Measurements from ENCODE around the gene MINDY4.

The MINDY4 gene

GRCh38 chr7:30754315-30754877 is 16.8 kb upstream of the MINDY4 start:
- no peaks in the 10 kb centered on the region for H3K9me3 Mint-ChIP-seq
- no peaks in the 10 kb centered on the region for H3K4me1 Mint-ChIP-seq
- DNase-seq (ENCODE audit: low spot score in 2 of 2), result no peak
- H3K27ac Mint-ChIP-seq, result no peak overlapping the region
- ATAC-seq, result no peak
- H3K36me3 Mint-ChIP-seq, result no peaks in the 10 kb centered on the region
- no peak overlapping the region for H3K4me3 Mint-ChIP-seq

GRCh38 chr7:30755384-30756154 is 15.6 kb upstream of the MINDY4 start:
- Mint-ChIP-seq H3K9me3 (no peaks in the 10 kb centered on the region), H3K4me1 (no peaks in the 10 kb centered on the region), H3K36me3 (no peaks in the 10 kb centered on the region), H3K4me3 (no peak overlapping the region), H3K27ac (no peak overlapping the region)
- DNase-seq (ENCODE audit: low spot score in 2 of 2) (no peak), ATAC-seq (no peak)

- no peak overlapping the region for H3K27ac Mint-ChIP-seq
- no peaks in the 10 kb centered on the region for H3K36me3 Mint-ChIP-seq
- no peaks in the 10 kb centered on the region for H3K9me3 Mint-ChIP-seq
- H3K4me1 Mint-ChIP-seq, result no peaks in the 10 kb centered on the region
- DNase-seq (ENCODE audit: low spot score in 2 of 2) (no peak), ATAC-seq (no peak)
- H3K4me3 Mint-ChIP-seq, result no peak overlapping the region
Observed at GRCh38 chr7:30757342-30757692, 13.9 kb upstream of the MINDY4 start.

GRCh38 chr7:30760514-30761213 is 10.6 kb upstream of the MINDY4 start:
- H3K9me3 Mint-ChIP-seq, result no peaks in the 10 kb centered on the region
- no peak for ATAC-seq
- no peak overlapping the region for H3K27ac Mint-ChIP-seq

GRCh38 chr7:30761214-30762156 is 9.7 kb upstream of the MINDY4 start:
- Mint-ChIP-seq H3K27ac (no peak overlapping the region), H3K4me3 (no peak overlapping the region), H3K4me1 (no peaks in the 10 kb centered on the region), H3K36me3 (no peaks in the 10 kb centered on the region), H3K9me3 (no peaks in the 10 kb centered on the region)
- DNase-seq (ENCODE audit: low spot score in 2 of 2), result no peak
- ATAC-seq, result no peak

More at GRCh38 chr7:30760514-30761213, 10.6 kb upstream of the MINDY4 start:
- Mint-ChIP-seq H3K36me3 (no peaks in the 10 kb centered on the region), H3K4me1 (no peaks in the 10 kb centered on the region), H3K4me3 (no peak overlapping the region)
- DNase-seq (ENCODE audit: low spot score in 2 of 2), result no peak

- DNase-seq (ENCODE audit: low spot score in 2 of 2), result no peak
Observed at GRCh38 chr7:30764030-30764975, 6.9 kb upstream of the MINDY4 start.

GRCh38 chr7:30765408-30765807 is 5.8 kb upstream of the MINDY4 start:
- no peak for DNase-seq (ENCODE audit: low spot score in 2 of 2)
- Mint-ChIP-seq H3K4me3 (no peak overlapping the region), H3K36me3 (no peaks in the 10 kb centered on the region), H3K4me1 (no peaks in the 10 kb centered on the region), H3K9me3 (no peaks in the 10 kb centered on the region), H3K27ac (no peak overlapping the region)
- no peak for ATAC-seq

More at GRCh38 chr7:30764030-30764975, 6.9 kb upstream of the MINDY4 start:
- ATAC-seq, result no peak
- no peaks in the 10 kb centered on the region for H3K4me1 Mint-ChIP-seq
- no peaks in the 10 kb centered on the region for H3K9me3 Mint-ChIP-seq
- H3K36me3 Mint-ChIP-seq, result no peaks in the 10 kb centered on the region
- no peak overlapping the region for H3K27ac Mint-ChIP-seq
- H3K4me3 Mint-ChIP-seq, result no peak overlapping the region

- Mint-ChIP-seq H3K4me3 (peak overlapping the region; percentile 66), H3K9me3 (no peaks in the 10 kb centered on the region), H3K4me1 (peaks cover 6% of the 10 kb centered on the region), H3K36me3 (no peaks in the 10 kb centered on the region), H3K27ac (peak overlapping the region; percentile 27)
- DNase-seq (ENCODE audit: low spot score in 2 of 2) (no peak), ATAC-seq (no peak)
Observed at GRCh38 chr7:30770845-30771173, 408 bp upstream of the MINDY4 start.

- DNase-seq (ENCODE audit: low spot score in 2 of 2) (no peak), ATAC-seq (peak; percentile 35)
- H3K9me3 Mint-ChIP-seq, result no peaks in the 10 kb centered on the region
- peak overlapping the region; percentile 66 for H3K4me3 Mint-ChIP-seq
- H3K36me3 Mint-ChIP-seq, result no peaks in the 10 kb centered on the region
- peaks cover 6% of the 10 kb centered on the region for H3K4me1 Mint-ChIP-seq
- H3K27ac Mint-ChIP-seq, result peak overlapping the region; percentile 27
Observed at GRCh38 chr7:30771880-30772425, 736 bp downstream of the MINDY4 start.

- DNase-seq (ENCODE audit: low spot score in 2 of 2), result no peak
- no peak for ATAC-seq
- no peaks in the 10 kb centered on the region for H3K36me3 Mint-ChIP-seq
- H3K27ac Mint-ChIP-seq, result no peak overlapping the region
- H3K4me1 Mint-ChIP-seq, result peaks cover 6% of the 10 kb centered on the region
- H3K9me3 Mint-ChIP-seq, result no peaks in the 10 kb centered on the region
- no peak overlapping the region for H3K4me3 Mint-ChIP-seq
Observed at GRCh38 chr7:30772984-30773383, 1.8 kb downstream of the MINDY4 start.

- DNase-seq (ENCODE audit: low spot score in 2 of 2) (no peak), ATAC-seq (no peak)
- H3K27ac Mint-ChIP-seq, result no peak overlapping the region
- H3K4me3 Mint-ChIP-seq, result no peak overlapping the region
- H3K36me3 Mint-ChIP-seq, result no peaks in the 10 kb centered on the region
- no peaks in the 10 kb centered on the region for H3K9me3 Mint-ChIP-seq
- H3K4me1 Mint-ChIP-seq, result peaks cover 6% of the 10 kb centered on the region
Observed at GRCh38 chr7:30775992-30776391, 4.8 kb downstream of the MINDY4 start.

- DNase-seq (ENCODE audit: low spot score in 2 of 2), result no peak
- Mint-ChIP-seq H3K27ac (no peak overlapping the region), H3K36me3 (no peaks in the 10 kb centered on the region), H3K4me3 (no peak overlapping the region), H3K9me3 (no peaks in the 10 kb centered on the region), H3K4me1 (peaks cover 4% of the 10 kb centered on the region)
- no peak for ATAC-seq
Observed at GRCh38 chr7:30776971-30777370, 5.8 kb downstream of the MINDY4 start.

GRCh38 chr7:30778255-30779025 is 7.2 kb downstream of the MINDY4 start:
- H3K36me3 Mint-ChIP-seq, result no peaks in the 10 kb centered on the region
- ATAC-seq (no peak), DNase-seq (ENCODE audit: low spot score in 2 of 2) (no peak)
- H3K27ac Mint-ChIP-seq, result no peak overlapping the region
- H3K4me3 Mint-ChIP-seq, result no peak overlapping the region
- H3K9me3 Mint-ChIP-seq, result no peaks in the 10 kb centered on the region
- H3K4me1 Mint-ChIP-seq, result no peaks in the 10 kb centered on the region
